GM13976 (cell line): ENCODE results near the gene ZNF319.
"Not testable (repeated sequence)": the region's sequence is repeated elsewhere in the genome, so short reads cannot be mapped to it uniquely, and the experiment has no call there.

Experiments
- DNase-seq: peaks from one replicate; pipeline ENCODE4 v3.0.0; 2012; ENCODE audit warnings: low spot score
- in situ Hi-C: fragments of 300-500 bp; cut with MboI; formaldehyde crosslinking; loops from one replicate; pipeline ENCODE4 v1.12.0; 2022; ENCODE audit warnings: low sequenced_read_pairs, mixed read lengths, inconsistent platforms; ENCODE audit not compliant: unreplicated experiment
- TF ChIP-seq, protein P1 (sequence below): IDR thresholded peaks from 2 replicates; pipeline ENCODE4 v1.5.1; 2012; ENCODE audit warnings: borderline replicate concordance, mild to moderate bottlenecking; ENCODE audit not compliant: insufficient read depth; ENCODE audit errors: extremely low read depth, missing control alignments, control extremely low read depth

Gene ZNF319

DNA sequence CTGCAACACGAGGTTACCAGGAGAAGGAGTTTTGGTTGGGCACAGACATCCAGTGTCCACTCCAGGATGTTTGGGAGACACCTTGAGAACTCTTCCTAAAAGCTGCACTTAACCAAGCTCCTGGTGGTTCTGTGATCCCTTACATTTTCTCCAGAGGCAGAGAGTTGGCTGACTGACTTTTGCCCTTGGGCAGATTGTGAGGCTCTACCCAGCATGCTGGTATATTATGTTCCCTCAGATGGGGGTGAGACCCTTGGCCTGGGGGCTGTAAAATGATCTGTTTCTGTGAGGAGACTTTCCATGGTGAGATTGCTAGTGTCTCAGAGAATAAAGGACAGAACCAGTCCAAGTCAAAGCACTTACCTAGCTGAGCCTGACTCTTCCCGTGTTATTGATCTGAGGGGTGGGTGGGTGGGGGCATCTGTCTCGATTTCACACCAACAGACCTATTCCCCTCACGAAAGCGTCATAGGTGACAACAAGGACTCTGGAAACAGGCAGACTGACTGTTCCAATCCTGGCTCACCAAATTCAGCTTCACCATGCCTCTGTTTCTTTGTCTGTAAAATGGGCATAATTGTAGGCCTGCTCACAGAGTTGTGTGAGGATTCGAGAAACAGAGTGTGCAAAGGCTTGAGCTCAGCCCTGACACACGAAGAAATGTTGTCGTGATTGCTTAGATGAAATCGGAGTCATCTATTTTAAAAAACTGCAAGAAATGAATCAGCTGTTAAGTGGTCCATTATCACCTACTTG lies 12.9 kb upstream of the ZNF319 start:
- no peak for DNase-seq
- TF ChIP-seq, protein P1, sequence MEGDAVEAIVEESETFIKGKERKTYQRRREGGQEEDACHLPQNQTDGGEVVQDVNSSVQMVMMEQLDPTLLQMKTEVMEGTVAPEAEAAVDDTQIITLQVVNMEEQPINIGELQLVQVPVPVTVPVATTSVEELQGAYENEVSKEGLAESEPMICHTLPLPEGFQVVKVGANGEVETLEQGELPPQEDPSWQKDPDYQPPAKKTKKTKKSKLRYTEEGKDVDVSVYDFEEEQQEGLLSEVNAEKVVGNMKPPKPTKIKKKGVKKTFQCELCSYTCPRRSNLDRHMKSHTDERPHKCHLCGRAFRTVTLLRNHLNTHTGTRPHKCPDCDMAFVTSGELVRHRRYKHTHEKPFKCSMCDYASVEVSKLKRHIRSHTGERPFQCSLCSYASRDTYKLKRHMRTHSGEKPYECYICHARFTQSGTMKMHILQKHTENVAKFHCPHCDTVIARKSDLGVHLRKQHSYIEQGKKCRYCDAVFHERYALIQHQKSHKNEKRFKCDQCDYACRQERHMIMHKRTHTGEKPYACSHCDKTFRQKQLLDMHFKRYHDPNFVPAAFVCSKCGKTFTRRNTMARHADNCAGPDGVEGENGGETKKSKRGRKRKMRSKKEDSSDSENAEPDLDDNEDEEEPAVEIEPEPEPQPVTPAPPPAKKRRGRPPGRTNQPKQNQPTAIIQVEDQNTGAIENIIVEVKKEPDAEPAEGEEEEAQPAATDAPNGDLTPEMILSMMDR: no peak
- in situ Hi-C loops: loop anchor here (10.0 kb wide), 1 partner anchor 111 kb away; the partner anchor contains the start of gene CFAP20

- no peak for DNase-seq
- in situ Hi-C loops: loop anchor here (10.0 kb wide), 1 partner anchor 112 kb away; the partner anchor contains the start of gene CFAP20
- TF ChIP-seq, protein P1: no peak
These were observed 12.0 kb upstream of the ZNF319 start for GRCh38 chr16:58012481-58012880.

GRCh38 chr16:58011652-58012051 lies 11.2 kb upstream of the ZNF319 start:
- no peak for DNase-seq
- in situ Hi-C loops: loop anchor here (10.0 kb wide), 1 partner anchor 113 kb away; the partner anchor contains the start of gene CFAP20
- TF ChIP-seq, protein P1: no peak

GRCh38 chr16:58010886-58011285 lies 10.4 kb upstream of the ZNF319 start:
- TF ChIP-seq, protein P1: no peak
- no peak for DNase-seq
- in situ Hi-C loops: loop anchor here (10.0 kb wide), 1 partner anchor 114 kb away; the partner anchor contains the start of gene CFAP20

DNA sequence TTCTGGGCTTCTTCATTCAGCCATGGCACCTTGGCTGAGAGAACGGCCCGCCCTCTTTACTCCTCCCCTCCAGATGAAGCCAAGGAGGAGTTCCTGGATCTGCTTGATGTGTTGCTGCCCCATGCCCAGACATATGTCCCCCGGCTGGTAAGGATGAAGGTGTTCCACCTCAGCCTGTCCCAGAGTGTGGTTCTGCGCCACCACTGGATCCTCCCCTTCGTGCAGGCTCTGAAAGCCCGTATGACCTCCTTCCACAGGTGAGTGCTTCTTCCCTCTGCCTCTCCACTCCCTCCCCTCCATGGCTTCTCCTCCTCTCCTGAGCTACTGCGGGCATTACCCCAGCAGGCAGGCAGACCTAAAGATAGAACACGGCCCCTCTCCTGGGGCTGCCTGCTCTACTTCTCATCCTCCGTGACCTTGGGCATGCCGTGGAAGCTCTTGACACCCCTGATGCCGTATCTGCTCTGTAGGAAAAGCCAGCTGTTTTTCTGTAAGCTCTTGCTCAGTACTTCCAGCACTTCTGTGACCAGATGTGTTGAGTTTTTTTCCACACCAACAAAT lies 9.5 kb upstream of the ZNF319 start:
- in situ Hi-C loops: loop anchor here (10.0 kb wide), 2 partner anchors 115 kb away; partner anchors contain the start of gene CFAP20
- DNase-seq: no peak
- TF ChIP-seq, protein P1: no peak

DNA sequence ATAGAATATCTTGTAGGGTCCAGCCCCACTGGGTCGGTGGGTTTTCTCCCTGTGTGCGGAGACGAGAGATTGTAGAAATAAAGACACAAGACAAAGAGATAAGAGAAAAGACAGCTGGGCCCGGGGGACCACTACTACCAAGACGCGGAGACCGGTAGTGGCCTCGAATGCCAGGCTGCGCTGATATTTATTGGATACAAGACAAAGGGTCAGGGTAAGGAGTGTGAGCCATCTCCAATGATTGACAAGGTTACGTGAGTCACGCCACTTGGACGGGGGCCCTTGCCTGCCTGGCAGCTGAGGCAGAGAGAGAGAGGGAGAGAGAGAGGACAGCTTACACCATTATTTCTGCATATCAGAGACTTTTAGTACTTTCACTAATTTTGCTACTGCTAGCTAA lies 4.3 kb upstream of the ZNF319 start:
- in situ Hi-C loops: loop anchor here (10.0 kb wide), 1 partner anchor 110 kb away; no protein-coding TSS in a partner anchor
- DNase-seq: not testable (repeated sequence)

DNA sequence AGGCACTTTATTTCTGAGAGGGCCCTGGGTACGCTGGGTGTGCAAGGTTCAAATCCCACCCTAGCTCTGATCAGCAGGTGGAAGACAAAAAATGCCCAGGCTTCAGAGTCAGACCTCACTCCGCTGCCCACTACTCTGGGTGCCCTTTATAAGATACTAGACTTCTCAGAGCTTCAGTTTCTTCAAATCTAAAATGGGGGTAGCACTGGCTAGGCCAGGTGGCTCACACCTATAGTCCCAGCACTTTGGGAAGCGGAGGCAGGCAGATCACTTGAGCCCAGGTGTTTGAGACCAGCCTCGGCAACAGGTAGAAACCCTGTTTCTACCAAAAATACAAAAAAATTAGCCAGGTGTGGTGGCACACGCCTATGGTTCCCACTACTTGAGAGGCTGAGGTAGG lies 2.5 kb upstream of the ZNF319 start:
- in situ Hi-C loops: loop anchor here (10.0 kb wide), 1 partner anchor 108 kb away; no protein-coding TSS in a partner anchor
- TF ChIP-seq, protein P1: no peak
- no peak for DNase-seq
